Left ventricle myocardium inferior (tissue), 1 donor: ENCODE data around the gene FGFBP2. TPM values are rescaled to one million over a fixed set of nuclear protein-coding genes. Genes with fewer than 3 reads are reported as not detected.

Source experiments
- DNase-seq: peaks from one replicate; pipeline ENCODE4 v3.0.0-alpha.2; 2020
- H3K27ac ChIP-seq: fragments of 200-600 bp; replicated peaks from 2 replicates; pipeline ENCODE4 v1.8.0; 2021
- H3K27me3 ChIP-seq: fragments of 200-600 bp; 2 replicates; pipeline ENCODE4 v1.8.0; 2021; ENCODE audit warnings: low read depth
- H3K36me3 ChIP-seq: fragments of 200-600 bp; 2 replicates; pipeline ENCODE4 v1.8.0; 2021
- H3K4me1 ChIP-seq: fragments of 200-600 bp; 2 replicates; pipeline ENCODE4 v1.8.0; 2021
- H3K4me3 ChIP-seq: fragments of 200-600 bp; 2 replicates; pipeline ENCODE4 v1.8.0; 2021; ENCODE audit warnings: mild to moderate bottlenecking, moderate library complexity
- H3K9me3 ChIP-seq: fragments of 200-600 bp; replicated peaks from 2 replicates; pipeline ENCODE4 v1.8.0; 2021
- CTCF ChIP-seq: fragments of 200-600 bp; IDR thresholded peaks from 2 replicates; pipeline ENCODE4 v1.8.0; 2021; ENCODE audit warnings: antibody characterized with exemption, mild to moderate bottlenecking, borderline replicate concordance
- intact Hi-C: fragments of 100-400 bp; cut with micrococcal nuclease; formaldehyde crosslinking; loops from one replicate; pipeline ENCODE4 v1.11.0; 2022
- total RNA-seq: library from RNA; stranded (reverse); fragmentation: NEBNext Ultra II Directional; extraction: Animal tissue kit (Norgen Biotek cat#: 25700); gene quantifications from one replicate; pipeline ENCODE4 v1.2.1, GENCODE V29; 2021
- donor health status: DM: no; HTN: yes; CAD: no; lungs with severe emphysema.

The FGFBP2 gene
- total RNA-seq, 1 donor from 2014 or later, result 1.2 TPM

- intact Hi-C loops, result no loop called here
- no peaks in the 10 kb centered on the region for H3K4me1 ChIP-seq
- TF ChIP-seq CTCF, result no peak
- no peak overlapping the region for H3K4me3 ChIP-seq
- no peaks in the 10 kb centered on the region for H3K9me3 ChIP-seq
- H3K27me3 ChIP-seq, result peaks cover 61% of the 10 kb centered on the region
- no peak overlapping the region for H3K27ac ChIP-seq
- H3K36me3 ChIP-seq, result no peaks in the 10 kb centered on the region
- DNase-seq, result no peak
These were observed 49.4 kb downstream of the FGFBP2 start for GRCh38 chr4:15913631-15913970.

- H3K4me1 ChIP-seq, result no peaks in the 10 kb centered on the region
- intact Hi-C loops, result no loop called here
These were observed 49.9 kb downstream of the FGFBP2 start for GRCh38 chr4:15912961-15913630.

GRCh38 chr4:15912236-15912635 is 50.7 kb downstream of the FGFBP2 start:
- intact Hi-C loops, result no loop called here
- TF ChIP-seq CTCF, result no peak
- Histone ChIP-seq H3K27ac (no peak overlapping the region), H3K4me1 (no peaks in the 10 kb centered on the region), H3K36me3 (no peaks in the 10 kb centered on the region), H3K9me3 (no peaks in the 10 kb centered on the region), H3K27me3 (peaks cover 48% of the 10 kb centered on the region), H3K4me3 (no peak overlapping the region)
- DNase-seq, result no peak

More at GRCh38 chr4:15912961-15913630, 49.9 kb downstream of the FGFBP2 start:
- no peak for TF ChIP-seq CTCF
- no peaks in the 10 kb centered on the region for H3K36me3 ChIP-seq
- DNase-seq, result no peak
- H3K27me3 ChIP-seq, result peaks cover 56% of the 10 kb centered on the region
- no peaks in the 10 kb centered on the region for H3K9me3 ChIP-seq
- no peak overlapping the region for H3K4me3 ChIP-seq
- H3K27ac ChIP-seq, result no peak overlapping the region

Other genes with a start within 250 kb of the FGFBP2 start
- gene CD38, start 184.8 kb downstream of the FGFBP2 start, total RNA-seq, result 1.5 TPM
- gene FGFBP1, start 24.4 kb downstream of the FGFBP2 start, total RNA-seq, result not detected
- 2.9 TPM for gene PROM1, start 120.8 kb upstream of the FGFBP2 start, total RNA-seq